HG02938 (cell line): ENCODE measurements around the gene PIPOX.
"Not testable (repeated sequence)": the region's sequence is repeated elsewhere in the genome, so short reads cannot be mapped to it uniquely, and the experiment has no call there.

Experiments
- ATAC-seq: cut with Tn5 transposase; IDR thresholded peaks from one replicate; pipeline ENCODE4 v1.9.1; 2021; ENCODE audit warnings: mild to moderate bottlenecking, moderate library complexity; ENCODE audit not compliant: unreplicated experiment

Gene PIPOX

GRCh38 chr17:29073520-29073919, 30.6 kb downstream of the PIPOX start:
- no peak for ATAC-seq

DNA sequence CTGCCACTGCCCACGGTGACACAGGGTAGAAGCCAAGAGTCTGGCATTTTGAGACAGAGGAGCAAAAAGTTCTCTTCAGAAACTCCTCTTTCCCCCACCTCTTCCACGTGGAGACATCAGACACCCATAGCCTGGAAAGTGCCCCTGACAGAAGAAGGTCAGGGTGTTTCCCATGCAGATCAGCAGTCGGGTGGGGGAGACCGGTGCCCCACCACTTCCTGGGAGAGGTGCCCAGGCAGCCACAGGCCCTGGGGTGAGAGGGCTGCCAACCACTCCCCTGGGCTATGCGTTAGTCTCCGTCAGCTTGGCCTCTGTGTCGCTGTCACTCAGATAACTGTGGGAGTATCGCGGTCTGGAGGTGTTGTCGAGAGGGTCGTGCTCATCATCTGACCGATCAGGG, 31.5 kb downstream of the PIPOX start:
- no peak for ATAC-seq

- ATAC-seq = no peak
Observed at GRCh38 chr17:29076087-29076486, 33.1 kb downstream of the PIPOX start.

- no peak for ATAC-seq
Observed at GRCh38 chr17:29076722-29077121, 33.8 kb downstream of the PIPOX start.

- no peak for ATAC-seq
Observed at GRCh38 chr17:29077320-29077719, 34.4 kb downstream of the PIPOX start.

DNA sequence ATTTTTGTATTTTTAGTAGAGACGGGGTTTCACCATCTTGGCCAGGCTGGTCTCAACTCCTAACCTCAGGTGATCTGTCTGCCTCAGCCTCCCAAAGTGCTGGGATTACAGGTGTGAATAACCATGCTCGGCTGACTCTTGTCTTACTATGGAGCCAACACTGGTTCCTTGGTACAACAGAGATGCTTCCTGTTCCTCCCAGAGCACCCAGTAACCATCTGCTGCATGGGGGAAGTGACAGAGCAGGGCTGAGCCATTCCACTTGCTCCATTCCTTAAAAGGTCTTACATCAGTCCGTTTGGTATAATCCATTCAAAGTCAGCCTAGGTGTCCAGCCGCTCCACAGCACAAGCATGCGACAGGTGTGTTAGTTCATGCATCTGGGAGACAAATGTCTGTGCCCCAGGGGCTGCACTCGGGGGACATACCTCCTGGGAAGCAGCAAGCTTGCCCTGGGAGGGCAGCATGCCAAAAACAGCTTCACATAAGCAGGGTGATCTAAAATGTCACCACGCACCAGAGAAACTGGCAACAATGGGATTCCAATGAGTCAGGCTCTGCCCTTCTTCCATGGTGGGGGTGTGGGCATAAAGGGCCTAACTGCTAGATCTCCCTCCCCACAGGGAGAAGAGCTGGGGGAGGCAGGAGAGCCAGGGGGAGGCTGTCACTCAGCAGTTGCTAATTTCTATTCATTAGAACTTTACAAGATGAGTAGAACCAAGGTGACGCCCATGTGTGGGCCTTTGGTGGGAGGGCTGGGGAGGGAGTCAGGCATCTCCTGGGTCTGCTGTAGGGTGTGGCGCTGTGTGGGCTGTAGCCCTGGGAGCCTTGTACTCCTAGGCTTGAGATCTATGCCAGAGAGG, 35.5 kb downstream of the PIPOX start:
- ATAC-seq = no peak

DNA sequence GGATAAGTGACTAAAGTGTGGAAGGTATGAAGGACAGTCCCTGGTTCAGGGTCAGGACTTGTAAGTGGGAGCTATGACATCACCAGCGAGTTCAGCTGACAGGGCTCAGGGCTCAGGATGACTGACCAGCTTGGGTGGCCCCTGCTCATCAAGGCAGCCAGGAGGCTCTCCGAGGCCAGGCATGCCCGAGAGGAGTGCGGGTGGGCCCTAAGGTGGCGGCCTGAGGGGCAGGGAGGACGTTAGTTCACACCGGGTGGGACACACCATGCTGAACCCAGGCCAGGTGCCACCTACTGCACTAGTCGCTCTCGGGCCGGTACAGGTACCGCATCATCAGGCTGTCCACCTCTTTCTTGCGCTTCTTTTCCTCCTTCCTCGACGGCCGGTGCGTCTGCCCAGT, 36.5 kb downstream of the PIPOX start:
- ATAC-seq = no peak

DNA sequence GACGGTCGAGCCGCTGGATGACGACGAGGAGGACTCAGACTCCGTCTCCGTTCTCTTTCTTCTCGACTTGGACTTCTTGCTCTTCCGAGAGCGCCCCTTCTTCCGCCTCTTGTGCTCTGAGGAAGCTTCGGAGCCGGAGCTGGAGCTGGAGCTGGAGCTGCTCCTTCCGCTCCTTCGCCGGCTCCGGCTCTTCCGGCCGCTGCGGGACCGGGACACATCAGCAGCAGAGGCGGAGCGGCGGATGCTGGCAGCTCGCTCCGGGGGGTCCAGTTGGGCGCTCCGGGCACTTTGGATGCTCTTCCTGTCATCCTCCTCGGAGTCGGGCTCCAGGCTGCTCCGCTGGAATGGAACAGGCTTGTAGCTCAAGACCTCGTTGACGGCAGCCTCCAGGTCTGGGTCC, 36.9 kb downstream of the PIPOX start:
- ATAC-seq = no peak

- ATAC-seq = no peak
Observed at GRCh38 chr17:29080323-29080722, 37.4 kb downstream of the PIPOX start.

GRCh38 chr17:29080965-29081364, 38.0 kb downstream of the PIPOX start:
- ATAC-seq = no peak

DNA sequence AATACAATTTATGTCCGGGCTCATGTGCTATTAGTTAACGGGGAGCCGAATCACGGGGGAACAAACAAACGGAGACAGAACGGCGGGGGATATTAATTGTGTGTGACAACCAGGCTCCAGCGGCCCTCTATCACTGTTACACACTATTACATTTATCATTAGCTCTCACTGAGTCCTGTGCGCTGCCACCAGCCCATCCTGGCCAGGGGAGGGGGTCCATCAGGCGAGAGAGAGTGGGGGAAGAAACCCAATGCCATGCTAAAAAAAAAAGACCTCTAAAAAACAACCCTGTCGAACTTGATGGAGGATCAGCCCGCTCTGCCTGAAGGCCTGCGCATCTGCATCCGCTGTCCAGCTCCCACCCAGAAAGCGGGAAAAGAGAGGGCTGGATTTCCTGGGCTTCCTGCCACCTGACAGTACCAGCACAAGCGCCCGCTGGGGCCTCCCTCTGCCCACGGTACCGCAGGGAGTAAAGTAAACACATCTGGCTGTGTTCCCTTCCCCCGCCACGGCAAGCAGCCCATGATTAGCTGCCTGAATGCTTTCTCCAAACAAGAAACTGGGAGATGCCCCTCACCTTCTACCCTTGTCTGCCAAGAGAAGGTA, 41.7 kb downstream of the PIPOX start:
- ATAC-seq = no peak

GRCh38 chr17:29085223-29085622, 42.3 kb downstream of the PIPOX start:
- ATAC-seq = no peak

DNA sequence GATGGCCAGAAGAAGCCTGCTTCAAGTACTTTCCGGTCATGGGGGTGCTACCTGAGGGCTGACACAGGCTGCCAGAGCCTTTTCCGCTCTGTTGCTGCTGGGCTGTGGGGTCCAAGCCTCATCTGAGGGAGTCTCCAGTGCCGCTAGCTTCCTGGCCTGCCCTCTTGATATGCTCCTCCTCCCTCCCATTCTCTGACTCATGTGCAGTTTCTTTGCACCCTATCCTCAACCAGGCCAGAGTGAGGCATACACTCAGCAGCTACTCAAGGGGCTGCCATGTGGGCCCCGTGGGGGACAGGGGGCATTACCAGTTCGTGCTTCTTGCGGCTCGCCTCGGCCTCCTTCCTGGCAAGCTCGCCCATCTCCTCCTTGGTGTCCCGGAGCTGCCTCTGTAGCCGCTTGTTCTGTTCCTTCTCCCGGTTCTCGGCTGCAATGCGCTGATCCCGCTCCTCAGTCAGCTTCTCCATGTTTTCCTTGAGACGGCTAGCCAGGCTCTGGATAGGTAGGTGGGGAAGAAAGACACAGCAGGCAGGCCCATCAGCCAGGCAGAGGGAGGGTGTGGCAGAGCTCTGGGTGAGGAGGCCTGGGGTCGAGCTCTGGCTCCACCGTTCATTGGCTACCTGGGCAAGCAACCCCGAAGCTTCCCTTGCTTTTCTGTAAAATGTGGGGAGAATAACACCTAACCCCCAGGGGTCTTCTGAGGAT, 43.8 kb downstream of the PIPOX start:
- ATAC-seq = no peak

DNA sequence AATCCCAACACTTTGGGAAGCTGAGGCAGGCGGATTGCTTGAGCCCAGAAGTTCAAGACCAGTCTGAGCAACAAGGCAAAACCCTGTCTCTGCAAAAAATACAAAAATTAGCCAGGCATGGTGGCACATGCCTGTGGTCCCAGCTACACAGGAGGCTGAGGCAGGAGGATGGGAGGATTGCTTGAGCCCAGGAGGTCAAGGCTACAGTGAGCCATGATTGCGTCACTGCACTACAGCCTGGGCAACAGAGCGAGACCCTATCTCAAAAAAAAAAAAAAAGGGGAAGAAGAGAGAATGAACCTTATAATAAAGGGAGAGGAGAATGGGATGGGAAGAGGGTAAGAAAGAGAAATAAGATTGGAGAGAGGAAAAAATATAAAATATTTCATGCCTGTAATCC, 45.8 kb downstream of the PIPOX start:
- ATAC-seq = not testable (repeated sequence)

DNA sequence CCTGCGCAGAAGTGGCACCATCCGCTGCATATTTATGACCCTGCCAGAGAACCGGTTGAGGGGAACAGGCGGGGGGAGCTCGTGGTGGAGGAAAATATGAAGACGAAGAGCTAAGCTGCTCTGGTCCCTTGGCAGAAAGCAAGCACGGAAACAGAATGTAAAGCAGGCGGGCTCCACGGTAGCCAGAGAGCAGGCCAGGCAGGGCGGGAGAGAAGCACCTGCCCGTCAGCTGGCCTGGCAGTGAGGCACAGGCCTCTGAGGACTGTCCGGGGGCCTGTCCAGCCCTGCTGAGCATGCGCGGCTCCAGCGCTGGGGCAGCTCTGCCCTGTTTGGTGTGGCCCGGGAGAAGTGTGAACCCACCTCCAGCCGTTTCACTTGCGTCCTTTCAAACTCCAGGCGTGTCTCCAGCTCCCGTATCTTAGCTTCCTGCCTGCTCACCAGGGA, 46.7 kb downstream of the PIPOX start:
- no peak for ATAC-seq

- ATAC-seq = no peak
Observed at GRCh38 chr17:29090108-29090507, 47.2 kb downstream of the PIPOX start.

- no peak for ATAC-seq
Observed at GRCh38 chr17:29090750-29091605, 48.0 kb downstream of the PIPOX start.

- ATAC-seq = no peak
Observed at GRCh38 chr17:29091606-29092289, 48.8 kb downstream of the PIPOX start.

DNA sequence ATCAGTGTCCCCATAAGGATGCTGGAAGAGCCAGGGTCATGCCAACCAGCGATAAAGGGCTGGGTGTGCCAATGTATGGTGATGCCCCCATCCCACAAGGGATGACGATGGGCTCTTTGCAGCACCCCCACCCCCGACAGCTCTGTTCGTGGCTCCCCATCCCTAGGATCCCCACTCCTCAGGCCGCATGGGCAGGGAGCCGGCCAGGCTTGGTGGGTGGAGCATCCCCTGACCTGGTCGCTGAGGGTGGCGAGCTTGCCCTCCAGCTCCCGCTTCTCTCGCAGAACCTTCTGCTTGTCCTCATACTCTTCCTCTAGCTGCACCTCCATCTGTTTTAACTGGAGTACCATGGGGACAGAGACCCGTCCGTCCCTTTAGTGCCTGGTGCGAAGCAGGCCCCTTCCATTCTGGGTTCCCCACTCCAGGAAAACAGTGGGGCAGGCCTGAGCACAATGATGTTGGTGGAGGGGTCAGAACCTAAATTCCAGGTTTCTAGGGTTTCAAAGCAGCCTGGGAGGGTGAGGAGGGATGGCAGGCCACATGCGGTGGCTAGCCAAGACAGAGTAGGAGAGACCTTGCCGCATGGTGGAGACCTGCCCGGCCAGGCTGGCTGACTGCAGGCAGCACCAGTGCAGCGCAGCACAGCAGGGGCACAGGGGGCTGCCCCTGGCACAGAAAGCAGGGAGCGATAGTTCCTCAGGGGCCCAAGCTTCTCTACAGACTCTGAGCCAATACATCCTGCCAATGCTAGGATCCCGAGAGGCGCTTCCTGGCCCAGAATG, 50.3 kb downstream of the PIPOX start:
- no peak for ATAC-seq
